CD4-positive, alpha-beta T cell treated with Interleukin-17A for 1 hour (primary cell): Measurements from ENCODE around the gene SORCS2.
"Not testable (repeated sequence)": the region's sequence is repeated elsewhere in the genome, so short reads cannot be mapped to it uniquely, and the experiment has no call there.

ENCODE experiments used
- DNase-seq: peaks from one replicate; pipeline ENCODE4 v3.0.0-alpha.2; 2020

Gene SORCS2

GRCh38 chr4:7160951-7161440, 31.3 kb upstream of the SORCS2 start:
- DNase-seq: no peak

DNA sequence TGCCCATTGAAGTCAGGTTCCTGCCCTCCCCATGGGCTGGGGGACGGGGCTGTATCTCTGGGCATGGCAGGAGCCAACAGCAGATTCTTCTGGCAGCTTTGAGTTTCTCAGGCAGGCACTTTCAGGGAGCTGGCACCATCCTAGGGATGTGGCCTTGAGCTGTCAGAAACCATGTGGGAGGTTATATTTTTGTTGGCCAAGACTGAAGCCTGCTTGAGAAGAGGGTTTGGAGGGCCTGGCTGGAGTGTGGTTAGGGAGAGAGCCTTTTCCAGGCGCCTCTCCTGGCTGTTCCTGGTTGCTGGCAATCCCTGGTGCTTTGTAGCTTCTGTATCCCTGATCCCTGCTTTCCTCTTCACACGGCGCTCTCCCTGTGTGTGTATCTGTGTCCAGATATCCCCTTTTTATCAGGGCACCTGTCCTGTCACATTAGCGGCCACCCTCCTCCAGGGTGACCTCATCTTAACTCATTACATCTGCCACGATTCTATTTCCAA, 30.6 kb upstream of the SORCS2 start:
- DNase-seq: no peak

DNA sequence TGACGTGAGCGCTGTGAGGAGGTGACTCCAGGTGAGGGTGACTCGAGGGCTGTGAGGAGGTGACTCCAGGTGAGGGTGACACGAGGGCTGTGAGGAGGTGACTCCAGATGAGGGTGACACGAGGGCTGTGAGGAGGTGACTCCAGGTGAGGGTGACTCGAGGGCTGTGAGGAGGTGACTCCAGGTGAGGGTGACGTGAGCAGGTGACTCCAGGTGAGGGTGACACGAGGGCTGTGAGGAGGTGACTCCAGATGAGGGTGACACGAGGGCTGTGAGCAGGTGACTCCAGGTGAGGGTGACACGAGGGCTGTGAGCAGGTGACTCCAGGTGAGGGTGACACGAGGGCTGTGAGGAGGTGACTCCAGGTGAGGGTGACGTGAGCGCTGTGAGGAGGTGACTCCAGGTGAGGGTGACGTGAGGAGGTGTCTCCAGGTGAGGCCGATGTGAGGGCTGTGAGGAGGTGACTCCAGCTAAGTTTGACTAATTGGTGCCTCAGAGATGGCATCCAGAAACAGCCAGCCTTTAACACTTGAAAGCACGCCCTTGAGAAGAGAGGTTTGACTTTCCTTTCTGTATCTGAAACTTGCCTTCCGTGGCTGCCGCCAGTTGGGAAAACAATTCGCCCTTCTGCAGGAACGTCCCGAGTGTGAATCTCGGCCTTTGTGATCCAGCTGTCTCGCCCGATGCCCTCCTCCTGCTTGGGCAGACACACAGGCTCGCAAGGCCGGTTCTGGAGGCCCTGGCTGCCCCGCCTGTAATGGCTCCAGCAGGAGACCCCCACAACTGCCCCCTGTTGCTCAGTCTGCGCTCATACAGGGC, 27.1 kb upstream of the SORCS2 start:
- DNase-seq: not testable (repeated sequence)

- DNase-seq: no peak
Measured at GRCh38 chr4:7165874-7166201, 26.5 kb upstream of the SORCS2 start.

- no peak for DNase-seq
Measured at GRCh38 chr4:7166237-7166636, 26.1 kb upstream of the SORCS2 start.

- DNase-seq: no peak
Measured at GRCh38 chr4:7166981-7167700, 25.2 kb upstream of the SORCS2 start.

DNA sequence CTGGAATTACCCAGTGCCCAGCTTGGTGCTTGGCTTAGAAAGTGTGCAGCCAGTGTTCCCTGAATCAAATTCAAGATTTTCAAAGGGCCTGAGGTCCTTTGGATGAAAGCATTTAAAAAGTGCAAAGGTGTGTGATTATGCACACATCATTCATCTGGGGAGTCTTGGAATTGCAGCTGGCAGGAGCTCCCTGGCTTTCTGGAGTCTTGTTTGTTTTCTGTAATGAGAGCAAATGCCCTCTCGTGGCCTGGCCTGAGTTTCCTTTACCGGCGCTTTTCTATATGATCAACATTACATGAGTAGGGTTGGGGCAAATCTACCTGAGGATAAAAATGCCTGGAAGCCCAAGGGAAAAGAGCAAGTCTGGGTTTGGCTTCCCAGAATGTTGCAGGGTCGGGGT, 24.6 kb upstream of the SORCS2 start:
- DNase-seq: no peak

DNA sequence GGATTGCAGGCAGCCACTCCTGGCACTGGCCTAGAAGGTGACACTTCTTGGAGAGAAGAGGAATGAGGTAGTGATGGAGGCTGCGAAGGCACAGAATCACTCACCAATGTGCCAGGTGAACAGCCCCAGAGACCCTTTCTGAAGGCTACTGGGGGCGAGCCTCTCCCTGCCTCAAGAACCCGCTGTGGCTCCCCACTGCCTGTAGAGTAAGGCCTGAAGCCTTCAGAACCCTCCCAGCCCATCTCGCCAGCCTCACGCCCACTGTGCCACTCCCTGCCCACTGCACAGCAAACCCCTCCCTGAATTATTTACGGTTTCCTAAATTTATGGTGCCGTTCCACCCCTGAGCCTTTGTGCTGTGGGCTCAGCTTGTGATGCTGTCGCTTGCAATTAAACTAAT, 24.2 kb upstream of the SORCS2 start:
- DNase-seq: no peak

DNA sequence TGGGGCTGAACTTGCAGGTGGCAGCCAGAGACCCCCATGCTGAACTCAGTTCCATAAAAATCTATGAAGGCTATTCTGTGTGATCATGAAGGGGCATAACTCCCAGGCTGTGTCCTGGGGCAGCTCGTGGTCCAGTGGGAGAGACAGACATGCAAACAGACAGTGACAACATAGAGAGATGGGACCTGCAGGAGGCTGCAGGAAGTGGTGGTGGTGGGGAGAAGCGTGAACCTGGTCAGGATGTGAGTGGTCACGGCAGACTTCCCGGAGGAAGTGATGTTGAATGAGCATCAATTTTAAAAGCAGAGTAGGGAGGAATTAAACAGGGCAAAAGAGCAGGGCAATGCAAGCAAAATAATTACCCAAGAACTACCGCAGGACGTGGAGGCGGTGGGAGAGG, 23.2 kb upstream of the SORCS2 start:
- no peak for DNase-seq

DNA sequence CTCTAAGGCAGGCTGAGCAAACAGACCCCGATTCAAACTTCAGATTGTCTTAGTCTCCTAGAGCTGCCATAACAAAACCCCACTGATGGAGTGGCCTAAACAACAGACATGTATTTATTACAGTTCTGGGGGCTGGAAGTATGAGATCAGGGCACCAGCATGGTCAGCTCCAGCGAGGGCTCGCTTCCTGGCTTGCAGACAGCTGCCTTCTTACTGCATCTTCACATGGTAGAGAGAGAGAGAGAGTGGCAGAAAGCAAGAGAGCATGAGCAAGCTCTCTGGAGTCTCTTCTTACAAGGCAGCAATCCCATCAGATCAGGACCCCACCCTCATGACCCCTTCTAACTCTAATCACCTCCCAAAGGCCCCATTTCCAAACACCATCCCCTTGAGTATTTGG, 22.3 kb upstream of the SORCS2 start:
- no peak for DNase-seq

GRCh38 chr4:7171191-7171900, 21.0 kb upstream of the SORCS2 start:
- DNase-seq: no peak

- no peak for DNase-seq
Measured at GRCh38 chr4:7172508-7172907, 19.8 kb upstream of the SORCS2 start.

DNA sequence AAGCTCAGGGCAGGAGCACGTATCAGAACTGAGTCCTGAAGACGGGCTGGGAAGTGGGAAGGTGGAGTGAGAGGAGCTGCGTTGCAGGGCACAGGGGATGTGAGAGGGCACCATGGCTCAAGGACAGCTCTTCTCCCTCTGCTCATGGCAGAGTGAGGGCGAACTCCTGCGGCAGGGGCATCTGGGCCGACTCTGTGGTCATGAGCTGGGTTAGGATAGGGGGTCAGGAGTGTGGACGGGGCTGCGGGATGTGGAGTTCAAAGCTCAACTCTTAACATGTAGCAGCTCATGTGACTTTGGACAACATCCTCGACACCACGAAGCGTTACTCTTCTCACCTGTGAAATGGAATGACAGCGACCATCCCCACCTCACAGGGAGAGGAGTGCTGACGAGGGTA, 19.4 kb upstream of the SORCS2 start:
- DNase-seq: no peak

- no peak for DNase-seq
Measured at GRCh38 chr4:7173841-7174449, 18.4 kb upstream of the SORCS2 start.

GRCh38 chr4:7179158-7179557, 13.2 kb upstream of the SORCS2 start:
- DNase-seq: no peak

DNA sequence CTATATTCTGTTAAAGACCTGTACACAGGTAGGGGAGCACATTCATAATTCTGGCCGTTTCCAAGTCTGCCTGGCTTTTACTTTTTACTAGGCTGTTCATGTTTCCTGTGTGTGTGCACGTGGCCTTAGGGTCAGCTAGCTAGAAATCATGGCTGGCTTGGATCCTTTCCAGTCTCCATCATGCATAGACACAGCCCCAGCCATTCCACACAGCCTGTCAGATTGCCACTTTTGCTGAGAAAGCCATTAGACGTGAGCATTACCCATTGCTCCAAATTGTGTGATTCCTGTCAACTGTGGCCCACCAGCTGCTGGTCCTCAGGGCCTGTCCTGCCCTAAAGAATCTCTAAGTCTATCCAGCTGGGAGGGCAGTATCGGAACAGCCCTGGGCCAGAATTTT, 11.4 kb upstream of the SORCS2 start:
- DNase-seq: no peak

DNA sequence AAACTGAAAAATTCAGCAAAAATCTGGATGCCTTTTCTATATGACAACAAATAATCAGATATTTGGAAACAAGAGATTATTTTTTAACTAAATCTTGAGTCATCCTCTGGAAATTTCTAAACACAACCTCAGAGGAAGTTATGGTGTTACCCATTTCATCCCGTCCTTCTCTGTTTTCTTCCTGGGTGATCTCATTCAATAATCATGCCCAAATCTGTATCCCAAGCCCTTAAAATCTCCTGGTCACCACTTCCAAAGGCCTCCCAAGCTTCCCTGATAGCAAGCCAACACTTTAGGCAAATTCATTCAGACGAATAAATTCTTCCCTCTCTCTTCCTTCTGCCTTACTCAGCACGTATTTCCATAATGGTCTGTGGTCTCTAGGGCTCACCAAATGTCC, 9.7 kb upstream of the SORCS2 start:
- DNase-seq: no peak

DNA sequence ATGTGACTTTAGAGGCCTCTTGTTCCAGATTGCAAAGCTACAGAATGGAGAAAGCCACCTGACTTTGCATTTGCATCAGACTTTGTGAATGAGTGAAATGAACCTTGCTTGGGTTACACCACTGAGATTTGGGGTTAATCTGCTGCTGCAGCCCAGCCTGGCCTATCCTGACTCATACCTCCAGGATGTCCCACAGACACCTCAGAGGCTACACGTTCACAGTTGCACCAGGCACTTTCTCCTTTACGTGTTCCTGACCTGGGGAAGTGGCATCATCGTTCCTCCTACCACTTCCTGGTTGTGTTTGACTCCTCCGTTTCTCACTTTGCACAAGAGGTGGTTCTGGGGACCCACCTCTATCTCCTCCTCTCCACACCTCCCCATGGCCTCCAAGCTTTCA, 9.2 kb upstream of the SORCS2 start:
- no peak for DNase-seq

- no peak for DNase-seq
Measured at GRCh38 chr4:7183780-7184460, 8.4 kb upstream of the SORCS2 start.

GRCh38 chr4:7185487-7186030, 6.8 kb upstream of the SORCS2 start:
- no peak for DNase-seq

DNA sequence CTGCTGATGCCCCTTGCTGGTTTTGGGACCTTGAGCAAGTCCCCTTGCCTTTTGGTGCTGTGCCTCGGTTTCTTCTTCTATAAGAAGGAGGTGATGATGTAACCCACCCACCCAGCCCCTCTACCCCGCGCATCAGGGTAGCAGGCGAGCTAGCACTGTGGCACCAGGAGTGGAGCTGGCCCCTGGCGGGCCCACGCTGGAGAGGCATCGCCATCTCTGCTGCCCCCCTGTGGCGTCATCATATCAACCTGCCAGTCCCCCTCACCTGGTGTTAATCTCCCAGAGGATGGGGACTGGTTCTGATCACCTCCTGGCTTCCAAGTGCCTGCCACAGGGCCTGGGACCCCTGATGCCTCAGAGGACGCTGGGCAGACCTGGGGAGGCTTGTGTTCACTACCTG, 6.3 kb upstream of the SORCS2 start:
- no peak for DNase-seq

GRCh38 chr4:7186516-7187167, 5.7 kb upstream of the SORCS2 start:
- no peak for DNase-seq
